ENCODE measurements around the gene BOC.

Gene BOC

GRCh38 chr3:113243846-113244245 is 32.5 kb downstream of the BOC start:
- no peak overlapping the region for H3K4me3 ChIP-seq (ENCODE audit: low read length)
- no peaks in the 10 kb centered on the region for H3K4me1 ChIP-seq (ENCODE audit: control insufficient read depth, low read length)
- no peaks in the 10 kb centered on the region for H3K9me3 ChIP-seq (ENCODE audit: control insufficient read depth, insufficient read depth, low read length)
- H3F3A ChIP-seq (ENCODE audit: control insufficient read depth, insufficient read depth): no peaks in the 10 kb centered on the region
- TF ChIP-seq EZH2phosphoT487 (IDR thresholded peaks at IDR 0.05; ENCODE audit: borderline replicate concordance, low read length): no peak
- no peak for TF ChIP-seq CTCF (IDR thresholded peaks at IDR 0.05; ENCODE audit: low read depth, low read length, poor library complexity, severe bottlenecking)
- H3K27me3 ChIP-seq (ENCODE audit: control insufficient read depth, low read length): no peaks in the 10 kb centered on the region; the same call in 1 of the 2 replicates
- H3K36me3 ChIP-seq (ENCODE audit: control insufficient read depth, low read length): no peaks in the 10 kb centered on the region
- H4K20me1 ChIP-seq (ENCODE audit: control insufficient read depth, insufficient read depth, low read depth, low read length): no peaks in the 10 kb centered on the region
- H3K9me2 ChIP-seq (replicated peaks; ENCODE audit: control insufficient read depth, low read length): no peaks in the 10 kb centered on the region
- no peak overlapping the region for H3K27ac ChIP-seq (ENCODE audit: low read depth, low read length)
- no peaks in the 10 kb centered on the region for H3K79me2 ChIP-seq (ENCODE audit: control insufficient read depth, low read length)
- no peak overlapping the region for H3K4me2 ChIP-seq (ENCODE audit: low read length)

GRCh38 chr3:113245761-113246161 is 34.4 kb downstream of the BOC start:
- no peaks in the 10 kb centered on the region; the same call in 1 of the 2 replicates for H3K27me3 ChIP-seq (ENCODE audit: control insufficient read depth, low read length)
- no peaks in the 10 kb centered on the region for H3K9me3 ChIP-seq (ENCODE audit: control insufficient read depth, insufficient read depth, low read length)
- no peaks in the 10 kb centered on the region for H3F3A ChIP-seq (ENCODE audit: control insufficient read depth, insufficient read depth)
- no peak overlapping the region for H3K4me3 ChIP-seq (ENCODE audit: low read length)
- no peaks in the 10 kb centered on the region for H4K20me1 ChIP-seq (ENCODE audit: control insufficient read depth, insufficient read depth, low read depth, low read length)
- no peak overlapping the region for H3K27ac ChIP-seq (ENCODE audit: low read depth, low read length)
- no peak for TF ChIP-seq CTCF (IDR thresholded peaks at IDR 0.05; ENCODE audit: low read depth, low read length, poor library complexity, severe bottlenecking)
- no peak for TF ChIP-seq EZH2phosphoT487 (IDR thresholded peaks at IDR 0.05; ENCODE audit: borderline replicate concordance, low read length)
- H3K79me2 ChIP-seq (ENCODE audit: control insufficient read depth, low read length): no peaks in the 10 kb centered on the region
- no peaks in the 10 kb centered on the region for H3K9me2 ChIP-seq (replicated peaks; ENCODE audit: control insufficient read depth, low read length)
- no peaks in the 10 kb centered on the region for H3K4me1 ChIP-seq (ENCODE audit: control insufficient read depth, low read length)
- no peaks in the 10 kb centered on the region for H3K36me3 ChIP-seq (ENCODE audit: control insufficient read depth, low read length)
- no peak overlapping the region for H3K4me2 ChIP-seq (ENCODE audit: low read length)

GRCh38 chr3:113247068-113247467 is 35.7 kb downstream of the BOC start:
- Histone ChIP-seq H3K9me3 (ENCODE audit: control insufficient read depth, insufficient read depth, low read length) (no peaks in the 10 kb centered on the region), H3F3A (ENCODE audit: control insufficient read depth, insufficient read depth) (no peaks in the 10 kb centered on the region), H4K20me1 (ENCODE audit: control insufficient read depth, insufficient read depth, low read depth, low read length) (no peaks in the 10 kb centered on the region), H3K27ac (ENCODE audit: low read depth, low read length) (no peak overlapping the region), H3K4me2 (ENCODE audit: low read length) (no peak overlapping the region), H3K27me3 (ENCODE audit: control insufficient read depth, low read length) (no peaks in the 10 kb centered on the region; the same call in 1 of the 2 replicates), H3K36me3 (ENCODE audit: control insufficient read depth, low read length) (no peaks in the 10 kb centered on the region), H3K4me1 (ENCODE audit: control insufficient read depth, low read length) (no peaks in the 10 kb centered on the region), H3K9me2 (replicated peaks; ENCODE audit: control insufficient read depth, low read length) (no peaks in the 10 kb centered on the region), H3K79me2 (ENCODE audit: control insufficient read depth, low read length) (no peaks in the 10 kb centered on the region), H3K4me3 (ENCODE audit: low read length) (no peak overlapping the region)
- TF ChIP-seq CTCF (IDR thresholded peaks at IDR 0.05; ENCODE audit: low read depth, low read length, poor library complexity, severe bottlenecking) (no peak), EZH2phosphoT487 (IDR thresholded peaks at IDR 0.05; ENCODE audit: borderline replicate concordance, low read length) (no peak)

Measured in DOHH2 (cell line).